Measurements from ENCODE around the gene LRRC4C.

LRRC4C gene

GRCh38 chr11:41459465-41460401 lies at the start of gene LRRC4C:
LRRC4C (minus strand) TSS chr11:41459652.
- Mint-ChIP-seq H3K27ac (no peak within 1 kb of the TSS), H3K9me3 (no peaks in the 10 kb centered on the region), H3K4me3 (no peak within 1 kb of the TSS), H3K36me3 (ENCODE audit: low read depth) (no peaks in the 10 kb centered on the region), H3K4me1 (ENCODE audit: low read depth) (no peaks in the 10 kb centered on the region), H3K27me3 (peaks cover 23% of the 10 kb centered on the region)

- Mint-ChIP-seq H3K9me3 (peaks cover 4% of the 10 kb centered on the region), H3K27me3 (no peaks in the 10 kb centered on the region), H3K27ac (no peak overlapping the region), H3K36me3 (ENCODE audit: low read depth) (no peaks in the 10 kb centered on the region), H3K4me3 (no peak overlapping the region), H3K4me1 (ENCODE audit: low read depth) (no peaks in the 10 kb centered on the region)
Observed at GRCh38 chr11:41508121-41508520, 48.7 kb upstream of the LRRC4C start.

GRCh38 chr11:41499429-41499828 lies 40.0 kb upstream of the LRRC4C start:
- no peak overlapping the region for H3K27ac Mint-ChIP-seq
- no peaks in the 10 kb centered on the region for H3K4me1 Mint-ChIP-seq (ENCODE audit: low read depth)
- H3K27me3 Mint-ChIP-seq, result no peaks in the 10 kb centered on the region
- no peaks in the 10 kb centered on the region for H3K36me3 Mint-ChIP-seq (ENCODE audit: low read depth)
- H3K9me3 Mint-ChIP-seq, result peaks cover 9% of the 10 kb centered on the region
- no peak overlapping the region for H3K4me3 Mint-ChIP-seq

- no peak overlapping the region for H3K4me3 Mint-ChIP-seq
- peaks cover 9% of the 10 kb centered on the region for H3K9me3 Mint-ChIP-seq
Observed at GRCh38 chr11:41498726-41499125, 39.3 kb upstream of the LRRC4C start.

GRCh38 chr11:41497974-41498373 lies 38.5 kb upstream of the LRRC4C start:
- no peak overlapping the region for H3K4me3 Mint-ChIP-seq
- H3K27me3 Mint-ChIP-seq, result no peaks in the 10 kb centered on the region
- no peaks in the 10 kb centered on the region for H3K4me1 Mint-ChIP-seq (ENCODE audit: low read depth)
- no peak overlapping the region for H3K27ac Mint-ChIP-seq
- no peaks in the 10 kb centered on the region for H3K36me3 Mint-ChIP-seq (ENCODE audit: low read depth)
- H3K9me3 Mint-ChIP-seq, result peaks cover 11% of the 10 kb centered on the region

More at GRCh38 chr11:41498726-41499125, 39.3 kb upstream of the LRRC4C start:
- Mint-ChIP-seq H3K27me3 (no peaks in the 10 kb centered on the region), H3K27ac (no peak overlapping the region), H3K4me1 (ENCODE audit: low read depth) (no peaks in the 10 kb centered on the region), H3K36me3 (ENCODE audit: low read depth) (no peaks in the 10 kb centered on the region)

- H3K4me1 Mint-ChIP-seq (ENCODE audit: low read depth), result no peaks in the 10 kb centered on the region
Observed at GRCh38 chr11:41494716-41495115, 35.3 kb upstream of the LRRC4C start.

GRCh38 chr11:41486424-41486823 lies 27.0 kb upstream of the LRRC4C start:
- Mint-ChIP-seq H3K36me3 (ENCODE audit: low read depth) (no peaks in the 10 kb centered on the region), H3K27ac (no peak overlapping the region), H3K9me3 (peaks cover 8% of the 10 kb centered on the region), H3K4me1 (ENCODE audit: low read depth) (no peaks in the 10 kb centered on the region), H3K4me3 (no peak overlapping the region), H3K27me3 (no peaks in the 10 kb centered on the region)

More at GRCh38 chr11:41494716-41495115, 35.3 kb upstream of the LRRC4C start:
- Mint-ChIP-seq H3K9me3 (peaks cover 7% of the 10 kb centered on the region), H3K27me3 (no peaks in the 10 kb centered on the region), H3K36me3 (ENCODE audit: low read depth) (no peaks in the 10 kb centered on the region), H3K27ac (no peak overlapping the region), H3K4me3 (no peak overlapping the region)

- no peaks in the 10 kb centered on the region for H3K36me3 Mint-ChIP-seq (ENCODE audit: low read depth)
- H3K27me3 Mint-ChIP-seq, result no peaks in the 10 kb centered on the region
- no peak overlapping the region for H3K27ac Mint-ChIP-seq
- H3K9me3 Mint-ChIP-seq, result peaks cover 4% of the 10 kb centered on the region
- H3K4me1 Mint-ChIP-seq (ENCODE audit: low read depth), result no peaks in the 10 kb centered on the region
- no peak overlapping the region for H3K4me3 Mint-ChIP-seq
Observed at GRCh38 chr11:41483956-41484355, 24.5 kb upstream of the LRRC4C start.

- no peaks in the 10 kb centered on the region for H3K27me3 Mint-ChIP-seq
Observed at GRCh38 chr11:41479179-41479578, 19.7 kb upstream of the LRRC4C start.

GRCh38 chr11:41461057-41461681 lies 1.7 kb upstream of the LRRC4C start:
- no peaks in the 10 kb centered on the region for H3K9me3 Mint-ChIP-seq
- H3K27ac Mint-ChIP-seq, result no peak overlapping the region
- H3K36me3 Mint-ChIP-seq (ENCODE audit: low read depth), result no peaks in the 10 kb centered on the region
- no peaks in the 10 kb centered on the region for H3K4me1 Mint-ChIP-seq (ENCODE audit: low read depth)
- H3K4me3 Mint-ChIP-seq, result no peak overlapping the region
- peaks cover 23% of the 10 kb centered on the region for H3K27me3 Mint-ChIP-seq

More at GRCh38 chr11:41479179-41479578, 19.7 kb upstream of the LRRC4C start:
- H3K36me3 Mint-ChIP-seq (ENCODE audit: low read depth), result no peaks in the 10 kb centered on the region
- no peaks in the 10 kb centered on the region for H3K4me1 Mint-ChIP-seq (ENCODE audit: low read depth)
- H3K9me3 Mint-ChIP-seq, result peaks cover 4% of the 10 kb centered on the region
- H3K27ac Mint-ChIP-seq, result no peak overlapping the region
- no peak overlapping the region for H3K4me3 Mint-ChIP-seq

- no peaks in the 10 kb centered on the region for H3K36me3 Mint-ChIP-seq (ENCODE audit: low read depth)
- no peaks in the 10 kb centered on the region for H3K9me3 Mint-ChIP-seq
- peaks cover 23% of the 10 kb centered on the region for H3K27me3 Mint-ChIP-seq
- no peak overlapping the region for H3K27ac Mint-ChIP-seq
- no peak overlapping the region for H3K4me3 Mint-ChIP-seq
- H3K4me1 Mint-ChIP-seq (ENCODE audit: low read depth), result no peaks in the 10 kb centered on the region
Observed at GRCh38 chr11:41458641-41459040, 811 bp downstream of the LRRC4C start.

- Mint-ChIP-seq H3K4me3 (no peak overlapping the region), H3K27ac (no peak overlapping the region), H3K4me1 (ENCODE audit: low read depth) (no peaks in the 10 kb centered on the region), H3K27me3 (peaks cover 23% of the 10 kb centered on the region), H3K9me3 (no peaks in the 10 kb centered on the region), H3K36me3 (ENCODE audit: low read depth) (no peaks in the 10 kb centered on the region)
Observed at GRCh38 chr11:41458154-41458553, 1.3 kb downstream of the LRRC4C start.

GRCh38 chr11:41457216-41458014 lies 2.0 kb downstream of the LRRC4C start:
- Mint-ChIP-seq H3K27me3 (peaks cover 23% of the 10 kb centered on the region), H3K36me3 (ENCODE audit: low read depth) (no peaks in the 10 kb centered on the region), H3K4me1 (ENCODE audit: low read depth) (no peaks in the 10 kb centered on the region), H3K9me3 (no peaks in the 10 kb centered on the region), H3K4me3 (no peak overlapping the region), H3K27ac (no peak overlapping the region)

GRCh38 chr11:41456269-41456668 lies 3.2 kb downstream of the LRRC4C start:
- Mint-ChIP-seq H3K27ac (no peak overlapping the region), H3K4me3 (no peak overlapping the region), H3K9me3 (no peaks in the 10 kb centered on the region), H3K4me1 (ENCODE audit: low read depth) (no peaks in the 10 kb centered on the region), H3K27me3 (peaks cover 23% of the 10 kb centered on the region), H3K36me3 (ENCODE audit: low read depth) (no peaks in the 10 kb centered on the region)

GRCh38 chr11:41451011-41451410 lies 8.4 kb downstream of the LRRC4C start:
- Mint-ChIP-seq H3K27ac (no peak overlapping the region), H3K27me3 (no peaks in the 10 kb centered on the region), H3K4me1 (ENCODE audit: low read depth) (no peaks in the 10 kb centered on the region), H3K4me3 (no peak overlapping the region), H3K36me3 (ENCODE audit: low read depth) (no peaks in the 10 kb centered on the region), H3K9me3 (peaks cover 3% of the 10 kb centered on the region)
